GM23248 (cell line): Measurements from ENCODE around the gene PDGFRB.

Experiments used
- EZH2 ChIP-seq: fragments of 200-600 bp; sonication (generic); IDR thresholded peaks from 2 replicates; pipeline ENCODE4 v1.6.1; 2018; ENCODE audit warnings: antibody characterized with exemption, mild to moderate bottlenecking; ENCODE audit not compliant: insufficient read depth, poor library complexity, severe bottlenecking
- EZH2phosphoT487 ChIP-seq: fragments of 200-600 bp; sonication (generic); IDR thresholded peaks from 2 replicates; pipeline ENCODE4 v1.6.1; 2018; ENCODE audit warnings: antibody characterized with exemption, moderate library complexity, mild to moderate bottlenecking, low read depth; ENCODE audit not compliant: insufficient read depth

- no peak for TF ChIP-seq EZH2
- no peak for TF ChIP-seq EZH2phosphoT487
These were observed 46.7 kb downstream of the PDGFRB start for GRCh38 chr5:150108711-150109514.
